ENCODE measurements around the gene PIGU.
A peak's percentile ranks its signal among the peaks of the same experiment; 100 is the strongest.

The PIGU gene

GRCh38 chr20:34575271-34575670 lies 101.6 kb downstream of the PIGU start:
- DNase-seq, result no peak

GRCh38 chr20:34574861-34575260 lies 102.0 kb downstream of the PIGU start:
- no peak for DNase-seq

GRCh38 chr20:34574426-34574825 lies 102.5 kb downstream of the PIGU start:
- no peak for DNase-seq

- DNase-seq, result no peak
These were observed 103.2 kb downstream of the PIGU start for GRCh38 chr20:34573541-34574300.

GRCh38 chr20:34571753-34572152 lies 105.1 kb downstream of the PIGU start:
- no peak for DNase-seq

- no peak for DNase-seq
These were observed 106.0 kb downstream of the PIGU start for GRCh38 chr20:34570859-34571306.

- no peak for DNase-seq
These were observed 107.3 kb downstream of the PIGU start for GRCh38 chr20:34569598-34569997.

GRCh38 chr20:34567892-34568865 lies 108.7 kb downstream of the PIGU start:
- no peak for DNase-seq

GRCh38 chr20:34566978-34567891 lies 109.7 kb downstream of the PIGU start:
- no peak for DNase-seq

GRCh38 chr20:34564833-34565232 lies 112.1 kb downstream of the PIGU start:
- no peak for DNase-seq

- no peak for DNase-seq
These were observed 114.3 kb downstream of the PIGU start for GRCh38 chr20:34562641-34563040.

GRCh38 chr20:34561661-34562060 lies 115.2 kb downstream of the PIGU start:
- no peak for DNase-seq

- DNase-seq, result no peak
These were observed 116.3 kb downstream of the PIGU start for GRCh38 chr20:34560614-34561013.

- no peak for DNase-seq
These were observed 116.8 kb downstream of the PIGU start for GRCh38 chr20:34560141-34560523.

GRCh38 chr20:34559311-34560140 lies 117.4 kb downstream of the PIGU start:
- no peak for DNase-seq

GRCh38 chr20:34558320-34559218 lies 118.3 kb downstream of the PIGU start, which contains the start of gene MAP1LC3A:
Gene MAP1LC3A (plus strand): TSS chr20:34558718. CDS start chr20:34558869, 151 bp downstream.
- peak; percentile 92 for DNase-seq

GRCh38 chr20:34557936-34558319 lies 119.0 kb downstream of the PIGU start:
- DNase-seq, result no peak

GRCh38 chr20:34553366-34553867 lies 123.5 kb downstream of the PIGU start:
- DNase-seq, result no peak

GRCh38 chr20:34552569-34552968 lies 124.3 kb downstream of the PIGU start:
- no peak for DNase-seq

GRCh38 chr20:34549929-34550305 lies 127.0 kb downstream of the PIGU start:
- DNase-seq, result no peak
